ENCODE results near the gene ARHGEF16.

DNA sequence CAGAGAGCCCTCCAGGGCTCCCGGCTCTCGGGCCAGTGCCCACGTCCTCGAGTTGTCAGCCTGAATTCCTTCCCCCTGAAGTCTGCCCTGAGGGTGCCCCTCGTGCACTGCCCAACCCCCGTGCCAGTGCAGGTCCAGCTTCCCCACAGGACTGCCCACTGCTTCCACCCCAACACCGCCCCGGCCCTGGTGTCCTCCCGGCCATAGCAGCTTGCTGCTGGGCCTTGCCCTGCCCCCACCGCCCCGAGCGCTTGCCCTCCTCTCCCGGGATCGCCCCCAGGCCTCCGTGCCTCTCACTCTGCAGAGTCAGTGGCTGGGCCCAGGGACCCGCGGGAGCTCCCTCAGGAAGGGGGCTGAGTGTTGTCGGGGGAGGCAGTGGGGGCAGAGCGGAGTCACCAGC lies 24.1 kb upstream of the ARHGEF16 start:
- TF ChIP-seq POLR2AphosphoS5 (IDR thresholded peaks at IDR 0.05) (no peak), POLR2A (IDR thresholded peaks at IDR 0.05) (no peak)
